DND-41 (cell line): Measurements from ENCODE around the gene DBNL.

Source experiments
- ATAC-seq: fragments of 200-7000 bp; cut with Tn5 transposase; 3 replicates; pipeline ENCODE4 v1.9.1; 2021; ENCODE audit warnings: low read depth; ENCODE audit not compliant: insufficient read depth
- DNase-seq: peaks from one replicate; pipeline ENCODE4 v3.0.0-alpha.2; 2020
- H2AFZ ChIP-seq: 2 replicates; pipeline ENCODE4 v1.6.0; 2012; ENCODE audit warnings: low read depth, low read length
- H3K27ac ChIP-seq: 2 replicates; pipeline ENCODE4 v1.5.1; 2012; ENCODE audit warnings: low read length, inconsistent platforms
- H3K27me3 ChIP-seq: fragments of 200-600 bp; sonication (generic); 2 replicates; pipeline ENCODE4 v1.6.0; 2012; ENCODE audit warnings: low read length, mild to moderate bottlenecking, inconsistent platforms; ENCODE audit not compliant: insufficient read depth, poor library complexity
- H3K36me3 ChIP-seq: 2 replicates; pipeline ENCODE4 v1.5.1; 2012; ENCODE audit warnings: low read length, inconsistent platforms; ENCODE audit not compliant: insufficient read depth
- H3K4me1 ChIP-seq: 2 replicates; pipeline ENCODE4 v1.5.1; 2012; ENCODE audit warnings: mild to moderate bottlenecking, low read length; ENCODE audit not compliant: insufficient read depth
- H3K4me2 ChIP-seq: 2 replicates; pipeline ENCODE4 v1.6.0; 2012; ENCODE audit warnings: mild to moderate bottlenecking, moderate library complexity, low read length, inconsistent platforms; ENCODE audit not compliant: insufficient read depth
- H3K4me3 ChIP-seq, 2 experiments: fragments of 200-600 bp in 1 of 2; shearing (Covaris generic) in 1 of 2; 2 replicates each; pipeline ENCODE4 v1.5.1; 2012 to 2016; ENCODE audit warnings: inconsistent platforms in 2 of 2, low read length in 2 of 2, mild to moderate bottlenecking in 2 of 2, low read depth in 1 of 2, moderate library complexity in 1 of 2
- H3K79me2 ChIP-seq: 2 replicates; pipeline ENCODE4 v1.6.0; 2012; ENCODE audit warnings: low read length, inconsistent platforms; ENCODE audit not compliant: insufficient read depth
- H3K9ac ChIP-seq: 2 replicates; pipeline ENCODE4 v1.6.0; 2012; ENCODE audit warnings: low read depth, mild to moderate bottlenecking, inconsistent platforms, low read length, moderate library complexity
- H3K9me3 ChIP-seq: 2 replicates; pipeline ENCODE4 v1.5.1; 2012; ENCODE audit warnings: low read length, moderate library complexity, mild to moderate bottlenecking, inconsistent platforms; ENCODE audit not compliant: insufficient read depth, severe bottlenecking
- H4K20me1 ChIP-seq: 2 replicates; pipeline ENCODE4 v1.6.0; 2012; ENCODE audit warnings: low read length; ENCODE audit not compliant: insufficient read depth
- CTCF ChIP-seq: IDR thresholded peaks from 2 replicates; pipeline ENCODE4 v1.5.1; 2012; ENCODE audit warnings: borderline replicate concordance, low read length, moderate library complexity, mild to moderate bottlenecking; ENCODE audit not compliant: poor library complexity, severe bottlenecking; ENCODE audit errors: extremely low read depth
- EZH2 ChIP-seq: IDR thresholded peaks from 3 replicates; pipeline ENCODE4 v1.6.1; 2012; ENCODE audit warnings: borderline replicate concordance, low read depth, mild to moderate bottlenecking, moderate library complexity, low read length, inconsistent platforms; ENCODE audit not compliant: severe bottlenecking

Gene DBNL

GRCh38 chr7:44052771-44053365 is 8.4 kb downstream of the DBNL start:
- H3K36me3 ChIP-seq, result peaks cover 81% of the 10 kb centered on the region
- peaks cover 3% of the 10 kb centered on the region; the same call in 1 of the 2 replicates for H3K4me1 ChIP-seq

GRCh38 chr7:44056681-44057080 is 12.2 kb downstream of the DBNL start:
- ATAC-seq (no peak), DNase-seq (no peak)
- Histone ChIP-seq H3K36me3 (peaks cover 94% of the 10 kb centered on the region), H3K9ac (no peak overlapping the region), H3K4me1 (no peaks in the 10 kb centered on the region), H2AFZ (no peak overlapping the region), H3K79me2 (peaks cover 33% of the 10 kb centered on the region), H3K9me3 (no peaks in the 10 kb centered on the region), H3K4me3 (no peak overlapping the region), H3K27me3 (no peaks in the 10 kb centered on the region), H4K20me1 (peaks cover 65% of the 10 kb centered on the region), H3K27ac (no peak overlapping the region), H3K4me2 (no peak overlapping the region)
- TF ChIP-seq EZH2 (no peak), CTCF (no peak)

More at GRCh38 chr7:44052771-44053365, 8.4 kb downstream of the DBNL start:
- Histone ChIP-seq H3K27ac (no peak overlapping the region), H2AFZ (no peak overlapping the region), H3K27me3 (no peaks in the 10 kb centered on the region), H3K4me2 (no peak overlapping the region), H3K4me3 (no peak overlapping the region), H4K20me1 (peaks cover 70% of the 10 kb centered on the region), H3K9me3 (no peaks in the 10 kb centered on the region), H3K79me2 (peaks cover 67% of the 10 kb centered on the region), H3K9ac (no peak overlapping the region)
- ATAC-seq (0 out of 3 replicates have a peak, but pooled peaks have one; percentile 27), DNase-seq (no peak)
- TF ChIP-seq EZH2 (no peak), CTCF (peak; percentile 5)

- Histone ChIP-seq H3K4me3 (no peak overlapping the region), H3K27ac (no peak overlapping the region), H3K27me3 (no peaks in the 10 kb centered on the region), H3K4me2 (no peak overlapping the region), H3K9ac (no peak overlapping the region), H3K4me1 (no peaks in the 10 kb centered on the region), H3K9me3 (no peaks in the 10 kb centered on the region), H2AFZ (no peak overlapping the region), H4K20me1 (peaks cover 62% of the 10 kb centered on the region), H3K36me3 (peaks cover 95% of the 10 kb centered on the region), H3K79me2 (peaks cover 28% of the 10 kb centered on the region)
- TF ChIP-seq EZH2 (no peak), CTCF (no peak)
- ATAC-seq (no peak), DNase-seq (no peak)
Observed at GRCh38 chr7:44057181-44057848, 12.8 kb downstream of the DBNL start.
